ENCODE measurements around the gene PITPNC1.

Gene PITPNC1

DNA sequence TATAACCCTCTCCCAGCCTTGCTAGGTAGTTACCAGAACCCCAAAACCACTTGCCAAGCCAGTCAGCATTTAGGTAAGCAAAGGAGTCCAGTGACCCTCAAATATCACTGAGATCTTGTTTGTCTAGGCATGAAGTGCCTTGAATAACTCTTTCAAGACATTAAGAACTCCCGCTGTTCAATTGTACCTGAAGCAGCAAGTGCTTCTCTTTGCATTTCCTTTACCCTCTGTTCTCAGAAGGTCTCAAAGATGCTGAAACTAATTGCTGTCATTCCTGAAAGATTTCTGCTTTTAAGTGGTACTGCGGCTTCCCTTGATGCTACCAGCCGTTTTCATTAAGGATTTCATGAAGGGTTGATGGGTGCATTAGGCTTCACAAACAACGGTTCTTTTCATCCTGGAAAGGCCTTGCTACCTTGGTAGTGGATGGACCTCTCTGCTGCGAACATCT, 142.7 kb downstream of the PITPNC1 start:
- peak in 1 of 3 experiments; percentile 60 for DNase-seq

DNA sequence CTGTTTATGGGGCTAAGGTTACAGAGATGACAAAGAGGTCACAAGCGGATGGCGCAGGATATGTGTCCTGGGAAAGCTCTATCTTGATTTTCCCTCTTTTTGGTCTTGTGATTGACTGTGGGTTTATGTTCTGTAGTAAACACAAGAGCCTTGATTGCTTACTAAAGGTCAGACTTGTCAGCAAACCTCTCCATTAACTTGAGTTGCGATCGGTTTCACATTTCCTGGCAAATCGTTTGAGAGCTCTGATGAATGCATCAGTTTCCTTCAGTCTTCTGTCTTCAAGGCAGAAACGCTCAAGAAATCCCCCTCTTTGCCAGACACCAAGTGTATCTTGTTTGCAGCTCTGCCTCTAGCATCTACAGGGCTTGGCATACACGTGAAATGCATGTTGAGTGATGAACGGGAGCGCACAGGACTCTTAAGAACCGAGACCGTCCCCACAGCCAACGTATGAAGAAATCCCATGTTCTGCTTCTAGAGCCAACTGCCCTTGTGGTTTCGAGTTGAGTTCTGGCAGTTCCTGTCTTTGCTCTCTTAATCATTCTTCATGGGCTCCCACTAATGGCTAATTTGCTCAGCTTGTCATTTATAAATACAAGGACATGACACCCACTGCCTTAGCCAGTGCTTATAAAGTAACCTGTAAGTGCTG, 143.3 kb downstream of the PITPNC1 start:
- peak in 2 of 3 experiments; percentile 22 to 60 for DNase-seq

DNA sequence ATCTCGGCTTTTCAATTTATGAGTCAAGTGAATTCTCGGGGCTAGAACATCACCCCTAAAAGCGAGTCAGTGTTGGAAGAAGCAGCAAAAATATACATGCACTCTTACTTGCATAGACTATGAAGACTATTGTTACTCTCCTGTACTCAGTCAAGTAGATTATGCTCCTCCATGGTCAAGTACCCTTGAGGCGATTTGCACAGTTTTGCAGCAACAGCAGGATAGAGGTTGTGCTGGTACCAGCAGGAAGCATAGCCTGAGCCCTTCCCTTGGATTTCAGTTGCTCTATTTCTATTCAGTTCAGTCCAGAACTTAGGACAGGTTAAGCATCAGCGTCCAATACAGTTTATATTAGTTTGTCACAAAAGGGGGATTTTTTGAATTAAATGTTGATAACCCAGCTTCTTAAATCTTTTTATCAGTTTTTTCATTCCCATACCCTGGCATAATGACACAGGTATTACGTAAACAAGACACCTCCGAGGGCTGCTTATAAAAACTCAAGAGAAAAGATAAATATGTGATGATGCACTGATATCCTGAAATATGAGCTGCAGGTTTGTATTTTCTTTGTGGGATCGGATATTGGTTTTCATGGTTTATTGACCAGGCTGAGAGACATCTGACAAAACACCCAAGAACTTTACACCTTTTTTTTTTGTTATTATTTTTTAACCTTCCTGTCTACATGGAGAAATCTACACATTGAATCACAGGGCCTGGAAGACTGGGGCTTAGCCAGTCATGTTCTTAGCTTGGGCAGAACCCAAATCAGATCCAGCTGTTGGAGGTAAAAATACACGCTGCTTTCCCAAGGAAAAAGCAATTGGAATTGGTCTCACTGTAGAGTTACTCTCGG, 144.1 kb downstream of the PITPNC1 start:
- peak in 2 of 3 experiments; percentile 40 to 82 for DNase-seq

DNA sequence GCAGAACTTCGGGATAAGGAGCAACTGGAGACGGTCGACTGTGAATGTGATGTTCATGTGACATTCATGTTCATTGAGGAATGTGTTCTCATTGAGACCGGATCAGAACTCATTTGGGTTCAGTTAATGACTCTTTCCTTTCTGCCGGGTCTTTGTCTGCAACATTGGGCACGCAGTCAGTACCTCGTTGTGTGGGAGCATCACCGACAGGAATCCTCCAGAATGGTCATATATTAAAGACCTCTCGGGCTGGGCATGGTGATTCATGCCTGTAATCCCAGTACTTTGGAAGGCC, 144.6 kb downstream of the PITPNC1 start:
- DNase-seq = no peak

DNA sequence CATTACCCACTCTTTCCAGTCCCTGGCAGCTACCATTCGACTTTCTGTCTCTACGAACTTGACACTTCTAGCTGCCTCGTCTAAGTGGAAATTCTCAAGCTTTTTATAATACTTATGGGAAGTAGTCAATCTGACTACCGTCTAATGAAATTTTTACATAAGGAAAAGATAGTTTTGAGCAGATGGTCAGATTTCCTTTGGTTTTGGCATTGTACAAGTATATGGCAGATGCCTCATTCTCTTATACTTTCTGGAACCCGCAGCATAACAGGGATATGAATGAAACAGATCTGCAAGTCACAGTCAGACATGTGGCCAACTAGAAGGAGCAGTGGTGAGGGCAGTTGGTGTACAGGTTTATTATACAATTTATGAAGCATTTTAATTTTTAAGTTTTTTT, 146.0 kb downstream of the PITPNC1 start:
- DNase-seq = no peak

DNA sequence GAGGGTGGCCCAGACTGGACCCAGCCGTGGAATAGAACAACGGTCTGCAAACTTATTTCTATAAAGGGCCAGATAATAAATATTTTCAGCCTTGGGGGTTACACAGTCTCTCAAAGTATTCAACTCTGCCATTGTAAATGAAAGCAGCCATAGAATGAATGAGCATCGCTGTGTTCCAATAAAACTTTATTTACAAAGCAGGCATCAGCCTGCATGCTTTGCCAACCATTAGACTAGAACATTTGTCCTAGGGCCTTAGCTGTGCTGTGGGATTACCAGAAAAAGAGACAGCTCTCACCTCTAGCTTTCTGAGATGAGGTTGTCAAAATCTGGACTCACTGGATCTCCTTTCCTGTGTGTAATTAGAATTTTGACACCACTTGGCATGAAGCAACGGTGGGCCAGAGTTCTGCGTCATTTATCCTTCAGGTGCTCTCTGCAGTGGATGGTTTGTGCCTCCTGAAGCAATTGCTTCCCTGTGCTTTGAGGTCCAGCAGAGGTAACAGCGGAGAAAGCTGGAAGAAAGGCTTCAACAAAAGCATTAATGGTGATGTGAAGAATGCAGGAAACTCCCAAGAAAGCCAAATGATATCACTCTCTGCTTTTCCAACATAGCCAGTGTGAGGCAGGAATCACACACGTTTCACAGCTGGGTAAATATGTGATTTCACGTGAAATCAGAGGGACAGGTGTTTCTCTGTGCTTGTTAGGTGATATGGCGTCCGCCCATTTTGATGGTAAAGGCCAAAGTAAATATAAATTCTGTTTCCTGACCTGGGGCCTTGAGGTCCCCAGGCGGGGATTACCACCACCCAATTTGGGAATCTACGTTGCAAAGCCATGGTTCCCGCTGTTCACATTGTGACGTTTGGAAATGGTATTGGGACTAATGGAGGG, 148.4 kb downstream of the PITPNC1 start:
- peak in 2 of 3 experiments; percentile 25 to 56 for DNase-seq

DNA sequence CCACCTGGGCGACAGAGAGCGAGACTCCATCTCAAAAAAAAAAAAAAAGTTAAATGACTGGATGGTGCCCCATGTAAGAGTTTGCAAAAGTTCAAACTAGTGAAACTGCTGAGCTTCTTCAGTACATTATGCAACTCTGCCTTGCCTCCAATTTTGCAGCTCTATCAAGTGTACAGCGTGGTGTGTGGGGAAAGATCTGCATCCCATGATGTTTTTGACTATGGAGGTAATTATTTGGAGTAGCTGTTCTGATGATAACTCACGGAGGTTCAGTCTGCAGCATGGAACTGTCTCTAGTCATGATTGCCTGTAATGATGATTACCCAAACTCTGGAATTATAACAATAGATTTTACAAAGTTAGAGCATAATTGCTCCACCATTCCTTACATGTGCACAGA, 149.6 kb downstream of the PITPNC1 start:
- no peak for DNase-seq

DNA sequence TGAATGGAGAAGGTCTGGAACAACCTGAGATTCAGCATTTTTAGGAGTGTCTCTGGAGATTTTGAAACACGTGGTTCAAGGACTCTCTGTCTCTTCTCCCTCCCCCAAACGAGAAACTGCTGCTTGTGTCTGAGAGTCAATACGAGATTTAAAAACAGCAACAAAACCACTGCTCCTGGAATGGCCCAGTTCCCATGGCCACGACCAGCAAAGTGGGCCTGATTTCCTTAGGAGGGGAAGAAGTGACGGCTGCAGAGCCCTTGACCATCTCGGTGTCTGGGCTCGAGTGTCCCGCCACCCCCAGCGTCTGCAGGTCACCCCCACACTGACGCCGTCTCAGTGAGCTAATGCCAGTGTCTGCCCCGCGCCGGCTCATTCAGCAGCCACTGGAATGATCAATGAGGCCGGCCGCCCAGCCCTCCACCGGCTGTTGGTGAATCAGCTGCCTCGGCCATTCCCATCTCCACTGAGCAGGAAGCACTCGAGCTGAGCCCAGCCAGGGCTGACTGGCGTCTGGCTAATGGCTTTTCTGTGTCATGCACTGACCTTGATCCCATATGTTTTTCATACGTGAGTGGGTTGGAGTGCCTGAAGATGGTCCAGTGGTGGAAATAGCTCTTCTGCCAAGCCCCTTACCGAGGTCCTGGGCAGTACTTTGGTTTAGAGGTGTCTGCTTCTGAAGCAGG, 151.8 kb downstream of the PITPNC1 start:
- peak; percentile 64 to 91 (median 83) for DNase-seq

DNA sequence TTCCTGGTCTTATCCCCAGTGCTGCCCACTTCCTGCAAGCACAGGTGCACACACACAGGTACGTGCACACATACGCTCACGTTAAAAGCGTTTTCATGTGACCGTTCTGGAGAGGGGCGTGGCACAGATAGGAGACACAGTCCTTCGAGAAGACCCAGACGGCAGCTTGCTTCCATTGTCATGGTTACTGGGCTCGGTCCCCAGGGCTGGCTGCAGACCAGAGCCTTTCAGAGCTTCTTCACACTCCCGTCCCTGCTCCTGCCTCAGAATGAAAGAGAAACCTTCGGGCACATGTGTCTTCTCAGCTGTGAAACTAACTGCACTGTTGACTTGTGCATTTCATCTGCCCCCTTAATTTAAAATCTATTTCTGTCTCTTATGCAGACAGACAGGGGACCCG, 154.2 kb downstream of the PITPNC1 start:
- DNase-seq = peak in 1 of 3 experiments; percentile 60

DNA sequence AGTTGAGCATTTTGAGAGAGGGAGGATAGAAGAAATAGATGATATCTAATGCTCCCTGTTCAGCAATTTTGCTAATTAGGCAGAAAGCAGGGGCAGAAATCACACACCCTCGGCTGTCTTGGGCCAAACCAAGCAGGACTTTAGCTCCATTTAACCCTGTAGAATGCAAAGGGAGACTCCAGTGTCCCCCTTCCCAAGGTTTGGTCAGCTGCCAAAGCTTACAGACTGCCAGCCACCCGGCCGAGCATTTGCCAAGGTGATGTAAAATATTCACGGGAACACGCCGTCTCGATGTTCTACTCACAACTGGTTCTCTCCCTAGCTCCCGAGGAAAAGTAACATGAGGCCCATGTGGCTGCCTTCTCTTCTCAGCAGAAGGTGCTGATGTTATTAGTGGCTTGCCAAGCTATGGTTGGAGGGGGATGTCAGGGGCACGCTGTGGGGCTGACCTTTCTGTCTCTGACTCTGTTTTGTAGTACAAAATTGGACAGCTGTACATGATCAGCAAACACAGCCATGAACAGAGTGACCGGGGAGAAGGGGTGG, 155.3 kb downstream of the PITPNC1 start:
- no peak for DNase-seq

DNA sequence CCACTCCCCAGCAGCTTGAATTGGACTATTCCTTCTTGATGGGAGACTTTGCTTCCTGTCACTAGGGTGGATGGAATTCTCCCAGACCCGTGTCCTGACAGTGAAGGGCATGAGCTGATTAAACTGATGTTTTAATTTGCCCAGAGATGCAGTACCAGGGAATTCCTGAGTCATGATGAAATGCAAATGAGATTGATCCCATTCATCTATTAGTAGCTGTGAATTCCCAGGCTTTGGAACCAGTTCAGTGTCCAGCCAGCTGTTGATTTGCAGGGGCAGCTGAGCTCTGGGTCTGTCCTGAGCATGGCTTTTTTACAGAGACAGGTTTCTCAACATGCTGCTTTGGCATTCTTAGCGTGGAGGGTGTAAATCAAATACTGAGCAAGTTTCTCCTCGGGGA, 157.9 kb downstream of the PITPNC1 start:
- DNase-seq = no peak

DNA sequence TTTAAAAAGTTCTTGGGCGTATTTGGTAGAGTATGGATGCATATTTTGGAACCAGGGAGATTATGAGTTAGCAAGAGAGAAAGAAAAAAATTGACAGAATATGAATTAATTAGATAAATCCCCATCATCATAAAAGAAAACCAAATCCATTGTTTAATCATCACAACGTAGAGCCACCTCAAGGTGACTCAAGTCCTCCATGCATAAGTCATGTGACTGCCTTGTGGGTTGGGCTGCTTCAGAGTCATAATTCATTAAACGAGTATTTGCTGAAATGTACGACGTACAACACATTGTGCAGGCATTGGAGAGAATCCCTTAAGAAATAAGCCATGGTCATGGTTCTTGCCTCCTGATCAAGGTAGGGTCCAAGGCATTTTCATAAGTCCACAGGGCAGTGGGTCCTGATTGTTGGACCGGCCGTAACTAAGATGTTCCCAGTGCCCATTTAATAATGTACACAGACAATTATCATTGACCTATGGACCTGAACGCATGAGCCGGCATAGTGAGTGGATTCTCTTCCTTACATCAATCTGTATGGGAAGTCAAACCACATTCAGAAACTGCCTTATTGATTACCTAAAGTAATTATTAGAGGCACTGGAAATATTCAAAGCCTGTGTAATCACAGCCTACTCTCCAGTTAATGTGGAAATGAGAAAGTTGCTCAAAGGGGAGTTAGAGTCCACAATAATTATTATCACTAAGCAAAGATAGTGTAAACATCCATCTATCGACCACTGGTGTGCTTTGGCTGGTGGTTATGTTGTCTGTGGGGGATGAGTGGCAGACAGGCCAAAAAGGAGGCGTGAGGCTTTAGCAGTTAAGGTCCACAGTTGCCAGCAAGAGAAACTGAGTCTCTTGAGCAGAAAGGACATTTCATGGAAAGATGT, 165.4 kb downstream of the PITPNC1 start:
- DNase-seq = no peak

DNA sequence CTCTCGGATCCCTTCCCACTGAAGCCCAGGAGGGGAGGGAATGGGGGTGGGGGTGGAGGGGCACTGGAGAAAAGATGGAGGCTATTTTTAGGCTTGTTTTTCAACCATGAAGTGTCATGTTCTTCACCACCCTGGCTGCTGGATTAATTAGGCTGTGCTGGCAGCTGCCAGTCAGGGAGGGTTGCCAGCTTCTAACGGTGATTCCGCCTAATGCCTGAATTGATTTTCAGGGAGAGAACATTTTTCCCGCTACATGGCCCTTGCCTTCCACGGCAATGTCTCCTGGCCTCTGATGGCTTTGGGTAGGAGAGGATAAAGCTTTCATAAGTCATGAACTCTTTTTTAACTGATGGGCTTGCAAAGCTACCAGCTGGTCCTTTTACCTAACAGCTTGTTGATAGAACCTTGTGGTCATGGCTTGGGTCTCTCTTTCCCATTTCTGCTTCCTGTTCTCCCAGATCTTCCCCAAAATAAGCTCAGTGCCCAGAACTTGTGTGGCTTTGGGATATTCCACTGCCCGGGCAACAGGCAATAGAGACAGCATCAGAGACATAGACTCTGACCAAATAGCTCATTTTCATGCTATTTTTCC, 167.4 kb downstream of the PITPNC1 start:
- DNase-seq = no peak

DNA sequence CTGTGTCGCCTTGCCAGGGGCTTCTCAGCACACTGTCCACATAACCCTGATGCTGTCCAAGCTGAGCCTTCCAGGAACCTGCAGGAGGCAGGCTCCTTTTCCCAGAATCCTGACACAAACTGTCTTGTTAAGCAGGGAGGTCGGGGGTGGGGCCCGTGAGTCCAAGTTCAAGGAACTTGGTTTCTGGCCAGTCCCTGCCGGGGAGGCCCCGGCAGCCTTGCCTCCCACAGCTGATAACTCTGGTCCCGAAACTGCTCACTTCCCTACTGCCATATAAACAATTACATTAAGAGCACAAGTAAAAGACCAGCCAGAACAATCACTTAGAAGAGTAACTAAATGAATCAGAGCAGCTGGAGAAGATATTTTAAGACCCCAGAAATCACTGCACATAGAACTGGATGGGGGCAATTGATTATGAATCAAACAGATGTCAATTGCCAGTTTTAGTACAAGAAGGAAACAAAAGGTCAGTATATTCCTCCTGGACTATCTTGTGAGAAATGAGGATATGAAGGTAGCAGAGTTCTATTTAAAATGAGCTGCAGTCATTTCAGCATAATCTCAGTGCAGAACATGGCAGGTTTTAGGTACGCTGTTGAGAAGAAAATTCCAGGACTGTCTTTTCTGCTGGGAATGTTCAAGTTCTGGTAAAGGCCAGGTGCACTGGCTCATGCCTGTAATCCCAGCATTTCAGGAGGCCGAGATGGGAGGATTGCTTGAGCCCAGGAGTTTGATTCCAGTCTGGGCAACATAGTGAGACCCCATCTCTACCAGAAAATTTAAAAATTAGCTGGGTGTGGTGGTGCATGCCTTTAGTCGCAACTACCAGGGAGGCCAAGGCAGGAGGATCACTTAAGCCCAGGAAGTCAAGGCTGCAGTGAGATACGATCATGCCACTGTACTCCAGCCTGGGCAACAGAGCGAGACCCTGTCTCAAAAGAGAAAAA, 169.8 kb downstream of the PITPNC1 start:
- no peak for DNase-seq

DNA sequence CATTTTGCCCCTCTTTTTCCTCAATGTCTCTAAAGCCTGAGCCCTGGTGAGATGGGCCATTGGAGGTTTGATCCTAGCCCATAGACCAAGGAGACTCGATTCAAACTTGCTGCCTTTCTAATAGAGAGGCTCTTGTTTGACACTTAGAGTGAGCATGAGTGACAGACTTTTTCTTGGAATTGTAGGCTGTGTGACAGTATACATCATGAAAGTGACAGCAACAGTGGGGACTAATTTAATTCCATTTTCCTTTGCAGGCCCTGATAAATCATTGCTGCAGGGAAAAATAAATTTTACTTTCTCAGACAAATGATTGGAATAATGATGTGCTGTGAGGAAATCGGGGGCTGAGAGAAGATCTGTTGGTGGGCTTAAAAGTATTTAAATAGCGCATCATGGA, 171.6 kb downstream of the PITPNC1 start:
- no peak for DNase-seq

DNA sequence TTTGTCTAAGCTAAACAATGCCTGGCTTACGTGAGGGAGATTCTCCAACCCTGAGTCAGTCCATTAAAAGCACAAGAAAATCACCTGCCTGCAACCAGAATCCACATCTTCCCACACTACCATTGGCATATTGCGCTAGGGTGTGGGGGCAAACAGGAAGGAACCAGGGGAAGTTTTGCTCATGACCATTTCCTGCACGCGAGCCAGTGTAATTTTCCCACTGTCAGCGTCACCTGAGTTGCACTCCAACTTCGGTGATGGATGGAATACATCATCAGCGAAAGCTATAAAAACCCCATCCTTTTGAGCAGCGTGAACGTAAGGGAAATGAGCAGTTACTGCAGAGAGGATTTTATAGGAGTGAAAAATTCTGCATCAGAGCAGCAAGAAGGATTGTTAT, 172.7 kb downstream of the PITPNC1 start:
- no peak for DNase-seq

DNA sequence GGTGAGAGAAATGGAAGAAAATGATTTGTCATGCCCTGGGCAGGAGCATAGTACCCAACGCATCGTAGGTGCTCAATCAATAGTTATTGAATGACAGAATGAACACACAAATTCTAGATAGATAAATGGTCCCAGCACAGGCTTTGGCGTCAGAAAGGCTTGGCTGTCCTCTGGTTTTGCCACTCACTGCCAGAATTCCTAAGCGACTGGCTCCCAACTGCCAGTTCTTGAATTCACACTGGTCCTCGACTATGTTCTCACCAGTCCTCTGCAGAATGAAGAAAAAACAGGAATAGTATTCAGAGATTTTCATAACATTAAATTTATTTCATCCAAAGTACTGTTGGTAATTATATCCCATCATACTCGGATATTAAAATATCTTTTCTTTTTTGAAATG, 177.6 kb downstream of the PITPNC1 start:
- no peak for DNase-seq

DNA sequence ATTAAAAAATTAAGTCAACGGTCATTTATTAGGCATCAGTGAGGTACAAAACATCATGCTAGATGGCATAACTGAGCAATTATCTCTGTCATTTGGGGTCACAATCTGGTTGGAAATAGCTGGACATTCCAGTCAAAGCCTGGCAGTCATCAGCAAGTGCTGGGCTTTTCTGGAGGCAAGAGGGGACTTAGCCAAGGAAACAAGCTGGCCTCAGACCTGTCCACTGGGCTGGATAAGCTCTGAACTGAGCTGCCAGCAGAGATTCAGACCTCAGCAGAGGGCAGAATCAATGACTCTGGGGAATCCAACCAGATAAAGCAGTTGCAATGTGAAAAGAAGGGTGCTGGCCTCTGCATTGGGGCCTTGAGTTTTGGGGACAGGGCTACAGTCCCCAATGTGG, 178.8 kb downstream of the PITPNC1 start:
- no peak for DNase-seq

DNA sequence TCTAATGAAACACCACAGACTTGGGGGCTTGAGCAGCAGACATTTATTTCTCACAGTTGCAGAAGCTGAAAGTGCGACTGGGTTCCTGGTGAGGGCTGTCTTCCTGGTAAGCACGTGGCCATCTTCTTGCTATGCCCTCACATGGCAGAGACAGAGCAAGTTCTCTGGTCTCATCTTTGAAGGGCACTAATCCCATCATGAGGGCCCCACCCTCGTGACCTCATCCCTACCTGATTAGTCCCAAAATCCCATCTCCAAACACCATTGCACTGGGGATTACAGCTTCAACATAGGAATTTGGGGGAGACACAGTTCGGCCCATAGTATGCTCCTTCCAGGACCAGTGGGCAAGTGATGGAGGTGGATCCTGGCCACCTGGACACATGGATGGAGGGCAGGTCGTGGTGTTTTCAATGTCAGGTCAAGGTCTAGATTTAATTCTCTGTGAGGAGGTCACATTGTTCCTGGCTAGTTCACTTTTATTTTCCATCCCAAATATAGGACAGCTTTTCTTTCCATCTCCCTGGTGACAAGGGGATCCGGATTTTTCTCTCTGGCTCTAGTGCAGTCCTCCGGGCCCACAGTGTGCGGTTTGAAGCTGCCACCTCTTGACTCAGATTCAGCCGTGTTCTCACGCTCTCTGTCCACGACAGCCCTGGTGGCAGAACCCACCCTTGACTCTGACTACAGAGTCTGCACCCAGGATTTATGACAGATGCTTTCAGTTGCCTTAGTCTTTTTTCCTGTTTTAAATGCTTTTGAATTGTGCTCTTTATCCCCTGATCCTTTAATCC, 180.2 kb downstream of the PITPNC1 start:
- no peak for DNase-seq

All from NCI-H1417 (cell line).